GM21515 (cell line): ENCODE data around the gene PDE11A.
"Not testable (repeated sequence)": the region's sequence is repeated elsewhere in the genome, so short reads cannot be mapped to it uniquely, and the experiment has no call there.

ENCODE experiments used
- ATAC-seq: cut with Tn5 transposase; IDR thresholded peaks from one replicate; pipeline ENCODE4 v1.9.1; 2021; ENCODE audit not compliant: unreplicated experiment

The PDE11A gene

GRCh38 chr2:178072383-178073301 is at the start of gene PDE11A:
TSS of gene PDE11A (minus strand) at chr2:178072777. CDS start at chr2:178072437, 340 bp downstream.
- ATAC-seq = no peak

GRCh38 chr2:178119179-178119922 is 46.8 kb upstream of the PDE11A start:
- ATAC-seq = no peak

DNA sequence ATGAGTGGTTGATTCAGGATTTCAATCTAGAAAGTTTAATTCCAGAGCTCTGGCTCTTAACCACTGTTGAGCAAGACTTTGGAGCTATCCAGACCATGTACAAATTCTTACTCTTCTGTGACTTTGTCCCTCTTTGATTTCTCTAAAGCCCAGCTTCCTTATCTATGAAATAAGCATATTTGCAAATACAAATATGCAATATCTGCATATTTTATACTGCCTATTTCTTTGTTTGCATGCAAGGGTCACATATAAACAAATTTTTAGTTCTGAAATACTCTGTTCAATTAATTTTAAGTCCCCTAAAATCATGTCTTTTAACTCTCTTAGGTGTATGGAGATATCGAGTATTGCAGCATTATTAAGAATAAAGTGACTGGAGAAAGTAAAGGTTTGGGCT is 45.1 kb upstream of the PDE11A start:
- ATAC-seq = no peak

DNA sequence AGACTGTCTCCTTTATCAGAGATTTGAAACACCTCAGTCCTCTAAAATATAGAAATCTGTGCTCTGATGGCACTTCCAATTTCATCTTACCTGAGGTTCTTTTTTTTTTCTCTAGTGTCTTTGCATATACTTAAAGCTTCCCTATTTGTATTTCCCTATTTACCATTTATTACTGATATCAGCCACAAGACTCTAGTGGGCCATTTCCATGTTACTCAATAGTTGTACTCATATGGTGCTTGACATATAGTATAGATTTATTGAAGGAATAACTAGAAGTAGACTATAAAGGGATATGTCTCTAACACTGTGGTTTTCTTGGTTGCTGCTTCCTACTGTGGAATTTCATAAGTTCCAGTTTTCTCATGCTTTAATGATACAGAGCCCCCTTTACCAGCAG is 42.7 kb upstream of the PDE11A start:
- no peak for ATAC-seq

DNA sequence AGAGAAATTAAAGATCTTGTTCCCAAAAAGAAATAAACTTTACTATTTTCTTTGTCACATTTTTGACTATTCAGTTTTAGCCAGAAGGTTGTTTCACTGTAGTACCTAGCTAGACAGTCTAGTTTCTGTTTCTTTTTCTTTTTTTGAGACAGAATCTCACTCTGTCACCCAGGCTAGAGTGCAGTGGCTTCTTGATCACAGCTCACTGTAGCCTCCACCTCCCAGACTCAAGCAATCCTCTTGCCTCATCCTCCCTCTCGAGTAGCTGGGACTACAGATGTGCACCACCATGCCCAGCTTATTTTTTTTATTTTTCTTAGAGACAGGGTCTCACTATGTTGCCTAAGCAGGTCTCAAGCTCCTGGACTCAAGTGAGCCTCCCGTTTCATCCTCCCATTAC is 41.9 kb upstream of the PDE11A start:
- peak; percentile 54 for ATAC-seq

GRCh38 chr2:178112202-178113152 is 39.9 kb upstream of the PDE11A start, which contains the start of gene RBM45:
TSS of gene RBM45 (plus strand) at chr2:178112437. CDS start at chr2:178112547, 110 bp downstream.
- peak; percentile 91 for ATAC-seq

DNA sequence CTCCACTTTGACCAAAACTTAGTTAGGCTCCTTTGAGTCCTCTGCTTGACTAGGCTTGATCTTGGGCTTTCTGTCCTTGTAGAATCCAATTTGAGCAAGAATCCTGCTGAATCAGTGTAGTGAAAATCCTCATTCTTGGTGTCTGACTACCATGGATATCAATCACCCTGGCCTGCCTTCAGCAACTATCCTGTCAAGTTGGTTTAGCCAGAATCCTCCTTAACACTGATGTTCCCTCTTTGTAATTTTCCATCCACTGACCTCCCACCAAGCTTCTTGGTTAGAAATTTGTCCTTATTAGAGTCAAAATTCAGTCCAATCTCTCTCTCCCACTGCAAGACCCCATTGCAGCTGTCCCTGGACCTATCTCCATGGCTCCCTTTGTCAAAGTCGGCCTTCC is 39.2 kb upstream of the PDE11A start:
- no peak for ATAC-seq

- no peak for ATAC-seq
These were observed 38.1 kb upstream of the PDE11A start for GRCh38 chr2:178110681-178111080.

DNA sequence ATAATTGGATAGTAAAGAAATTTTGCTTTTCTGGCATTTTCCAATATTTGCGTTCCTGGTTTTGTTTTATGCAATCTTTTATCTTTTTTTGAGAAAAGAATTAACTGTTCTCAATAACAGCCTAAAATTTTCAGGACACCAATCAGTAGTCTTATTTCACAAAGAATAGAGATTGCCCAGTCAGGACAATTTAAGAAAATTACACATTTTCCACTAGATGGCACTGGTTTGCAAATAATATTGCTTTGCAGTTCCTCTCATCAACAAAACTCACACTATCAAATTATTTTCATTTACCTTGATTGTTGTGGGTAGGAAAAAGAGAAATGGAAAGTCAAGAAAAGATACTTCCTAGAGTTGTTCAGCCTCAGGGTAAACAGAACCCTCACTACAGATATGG is 37.2 kb upstream of the PDE11A start:
- no peak for ATAC-seq

DNA sequence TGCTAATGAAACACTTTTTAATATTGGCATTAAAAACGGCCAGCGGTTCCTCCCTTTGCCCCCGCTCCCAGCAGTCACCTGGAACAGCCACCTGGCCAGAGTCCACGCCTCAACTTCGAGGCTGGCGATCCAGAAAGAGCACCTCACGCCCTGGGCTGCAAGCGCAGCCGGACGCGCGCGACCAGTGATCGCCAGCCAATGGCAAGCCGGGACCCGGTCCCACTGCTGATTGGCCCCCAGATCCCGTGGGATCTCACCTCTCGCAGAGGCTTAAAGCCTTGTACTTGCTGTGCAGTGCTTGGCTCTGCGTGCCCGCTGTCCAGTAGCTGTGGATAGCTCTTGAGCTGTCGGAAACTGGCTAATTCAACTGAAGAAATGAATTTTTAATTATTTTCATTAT is 35.6 kb upstream of the PDE11A start:
- no peak for ATAC-seq

- no peak for ATAC-seq
These were observed 33.5 kb upstream of the PDE11A start for GRCh38 chr2:178106053-178106452.

DNA sequence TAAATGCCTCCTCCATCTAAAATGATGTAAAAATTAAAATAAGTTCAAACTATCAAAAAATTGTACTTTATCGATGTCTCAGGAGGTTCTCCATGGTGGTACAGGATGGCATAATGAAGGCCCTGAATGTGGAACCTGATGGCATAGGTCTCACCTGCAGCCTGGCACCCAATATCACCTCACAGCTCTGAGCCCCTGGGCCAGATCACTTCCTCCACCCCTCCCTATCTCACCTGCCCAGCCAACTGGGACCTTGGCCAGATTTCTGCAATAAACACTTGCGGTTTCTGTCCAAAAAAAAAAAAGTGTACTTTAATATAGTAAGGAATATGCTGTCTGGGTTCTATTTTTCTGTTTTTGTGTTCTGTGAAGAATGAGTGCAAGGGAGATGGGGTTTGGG is 33.0 kb upstream of the PDE11A start:
- no peak for ATAC-seq

DNA sequence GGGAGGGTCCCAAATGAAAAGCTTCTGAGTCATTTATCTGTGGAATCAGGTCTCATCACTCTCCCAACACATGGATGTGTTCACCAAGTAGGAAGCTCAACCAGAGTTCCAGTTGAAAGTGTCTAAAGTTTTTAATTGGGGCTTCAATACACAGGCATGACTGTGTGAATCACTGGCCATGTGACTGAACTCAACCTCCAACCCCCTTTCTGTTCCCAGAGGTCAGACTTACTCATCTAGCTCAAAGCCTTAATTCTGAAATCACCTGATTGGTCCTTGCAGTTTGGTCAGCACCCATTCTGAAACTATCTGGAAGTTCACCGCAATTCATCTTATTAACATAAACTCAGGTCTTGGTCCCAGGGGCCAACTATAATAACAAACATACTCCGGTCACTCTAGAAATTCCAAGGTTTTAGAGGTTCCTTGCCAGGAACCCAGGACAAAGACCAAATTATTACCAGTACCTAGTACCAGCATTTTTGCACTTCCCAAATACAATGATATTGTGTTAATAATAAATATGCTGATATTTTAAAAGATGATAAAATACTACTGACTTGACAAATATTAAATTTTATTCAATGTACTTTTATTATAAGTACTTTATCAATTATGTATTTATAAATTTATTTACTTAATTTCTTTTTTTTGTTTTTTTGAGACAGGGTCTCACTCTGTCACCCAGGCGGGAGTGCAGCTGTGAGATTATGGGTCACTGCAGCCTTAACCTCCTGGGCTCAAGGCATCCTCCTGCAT is 28.9 kb upstream of the PDE11A start:
- ATAC-seq = no peak

DNA sequence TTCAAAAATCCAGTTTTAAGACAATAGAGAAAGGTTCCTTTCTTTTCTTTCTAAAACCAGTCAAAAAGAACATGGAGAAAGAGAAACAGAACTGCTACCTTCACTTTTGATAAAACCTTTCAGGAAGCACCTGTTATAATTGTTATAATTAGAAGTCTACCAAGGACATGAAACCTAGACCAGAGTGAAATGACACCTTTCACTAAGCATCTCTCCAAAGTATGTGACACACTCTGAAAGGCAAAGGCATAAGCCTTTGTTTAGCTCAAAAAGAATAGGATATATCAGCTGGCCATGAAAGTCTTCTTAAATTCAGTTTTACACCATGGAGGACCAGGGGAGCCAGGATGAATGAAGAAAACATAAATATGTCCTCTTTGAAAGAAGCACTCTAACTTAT is 20.9 kb upstream of the PDE11A start:
- no peak for ATAC-seq

DNA sequence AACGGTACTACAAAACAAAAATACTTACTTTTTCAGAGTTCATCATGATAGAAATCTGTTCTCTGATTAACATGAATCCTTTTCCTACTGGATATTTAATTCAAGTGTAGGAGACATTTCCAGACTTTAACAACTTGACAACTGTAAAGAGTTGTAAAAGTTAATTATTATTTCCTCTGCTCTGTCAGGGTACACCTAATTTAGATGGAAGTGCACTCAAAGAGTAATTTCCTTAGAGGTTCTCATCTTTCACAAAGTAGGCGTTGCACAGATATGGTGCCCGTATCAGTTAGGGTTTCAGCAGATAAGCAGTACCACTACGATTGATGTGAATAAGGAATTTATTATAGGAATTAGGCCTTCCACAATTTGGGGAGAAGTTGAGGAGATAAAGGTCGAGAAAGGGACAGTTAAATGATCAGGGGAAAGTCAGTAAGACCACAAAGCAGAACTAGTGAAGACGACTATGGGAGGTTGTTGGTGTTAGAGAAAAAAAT is 16.2 kb upstream of the PDE11A start:
- no peak for ATAC-seq

DNA sequence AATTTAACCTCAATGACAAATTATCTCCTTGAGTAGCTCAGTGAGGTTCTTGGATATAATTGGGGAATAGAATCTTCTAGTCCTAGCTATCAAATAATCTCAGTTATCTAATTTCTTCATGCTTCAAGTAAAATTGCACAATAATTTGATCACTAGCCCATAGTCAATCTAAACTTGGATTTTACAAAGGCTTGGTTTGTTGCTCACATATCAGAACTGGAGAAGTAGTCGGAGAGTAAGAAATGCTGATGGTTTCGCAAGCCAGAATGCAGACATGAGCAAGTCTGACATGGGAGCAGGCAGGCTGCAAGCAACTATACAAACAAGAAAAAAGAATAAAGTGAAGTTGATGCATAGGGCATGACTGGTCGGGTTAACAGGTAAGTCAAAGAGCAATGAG is 11.7 kb upstream of the PDE11A start:
- ATAC-seq = no peak

GRCh38 chr2:178082408-178083045 is 9.9 kb upstream of the PDE11A start:
- no peak for ATAC-seq

DNA sequence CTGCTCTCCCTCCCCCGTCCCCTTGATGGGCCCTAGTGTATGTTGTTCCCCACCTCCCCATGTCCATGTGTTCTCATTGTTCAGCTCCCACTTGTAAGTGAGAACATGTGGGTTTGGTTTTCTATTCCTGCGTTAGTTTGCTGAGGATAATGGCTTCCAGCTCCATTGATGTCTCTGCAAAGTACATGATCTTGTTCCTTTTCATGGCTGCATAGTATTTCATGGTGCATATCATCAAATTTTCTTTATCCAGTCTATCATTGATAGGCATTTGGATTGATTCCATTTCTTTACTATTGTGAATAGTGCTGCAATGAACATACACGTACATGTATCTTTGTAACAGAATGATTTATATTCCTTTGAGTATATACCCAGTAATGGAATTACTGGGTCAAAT is 6.7 kb upstream of the PDE11A start:
- ATAC-seq = not testable (repeated sequence)

- ATAC-seq = no peak
These were observed 3.6 kb upstream of the PDE11A start for GRCh38 chr2:178076130-178076529.

- no peak for ATAC-seq
These were observed 2.4 kb upstream of the PDE11A start for GRCh38 chr2:178075006-178075326.
